RWPE1 (cell line): ENCODE data around the gene RPGR.

Experiments used
- CTCF ChIA-PET: fragments of 350-600 bp; sonication (Branson Sonifier 250); formaldehyde crosslinking; extraction: SDS; loops from one replicate; lab custom pipeline; 2021; lab: Yijun Ruan, JAX
- POLR2A ChIA-PET: fragments of 400-600 bp; formaldehyde crosslinking; extraction: SDS; loops from one replicate; lab custom pipeline; 2020; ENCODE audit warnings: antibody characterized with exemption; ENCODE audit not compliant: low non-redundant PET; lab: Yijun Ruan, JAX
- DNase-seq: peaks from one replicate; pipeline ENCODE4 v3.0.0; 2012; ENCODE audit warnings: low spot score
- H3K27ac ChIP-seq: fragments of 450-650 bp; 2 replicates; pipeline ENCODE4 v1.5.1; 2017
- TF ChIP-seq, protein P1 (sequence below): fragments of 450-650 bp; conservative IDR thresholded peaks from 2 replicates; pipeline ENCODE4 v1.5.1; 2017; ENCODE audit warnings: low read depth, mild to moderate bottlenecking

Gene RPGR

DNA sequence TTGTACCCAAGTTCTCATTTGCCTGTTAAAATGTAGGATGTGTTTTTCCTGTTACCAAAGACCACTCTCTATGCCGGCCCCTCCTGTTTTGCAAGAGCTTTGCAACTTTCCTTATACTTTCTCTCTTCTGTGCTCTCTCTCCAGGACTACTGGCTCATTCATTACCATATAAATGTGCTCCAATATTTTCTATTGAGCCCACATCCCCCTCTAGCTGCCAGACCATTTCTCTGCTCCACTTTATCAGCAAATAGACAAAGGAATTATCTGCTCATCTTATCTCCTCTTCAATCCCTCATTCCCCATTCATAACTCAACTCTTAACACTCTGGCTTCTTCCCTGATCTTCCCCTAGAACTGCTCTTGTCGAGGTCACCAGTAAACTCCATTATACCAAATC is 33.6 kb downstream of the RPGR start:
- CTCF ChIA-PET, result interaction anchor here (1.1 to 1.3 kb wide), 2 partner anchors 34 to 74 kb away, joined by 3 to 6 read pairs; no protein-coding TSS in a partner anchor
- POLR2A ChIA-PET, result no interaction called here

DNA sequence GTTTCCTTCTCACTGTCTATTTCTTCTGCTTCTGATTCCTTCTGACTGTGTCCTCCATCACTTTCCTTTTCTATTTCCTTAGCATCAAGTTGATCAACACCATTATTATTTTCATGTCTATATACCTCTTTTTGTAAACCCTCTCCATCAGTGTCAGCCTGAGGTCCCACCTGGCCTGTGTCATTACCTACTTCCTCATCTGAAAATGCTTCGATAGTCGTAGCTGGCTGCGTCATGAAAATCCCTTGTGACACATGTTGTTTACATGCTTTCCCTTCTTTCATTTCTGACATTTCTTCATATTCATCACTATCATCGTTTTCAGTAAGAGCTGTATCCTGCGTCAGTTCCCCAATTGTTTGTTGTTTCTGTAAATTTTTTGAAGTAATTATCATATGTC is 39.6 kb downstream of the RPGR start:
- DNase-seq, result no peak
- POLR2A ChIA-PET, result no interaction called here
- CTCF ChIA-PET, result no interaction called here
- H3K27ac ChIP-seq, result no peak overlapping the region
- TF ChIP-seq, protein P1, sequence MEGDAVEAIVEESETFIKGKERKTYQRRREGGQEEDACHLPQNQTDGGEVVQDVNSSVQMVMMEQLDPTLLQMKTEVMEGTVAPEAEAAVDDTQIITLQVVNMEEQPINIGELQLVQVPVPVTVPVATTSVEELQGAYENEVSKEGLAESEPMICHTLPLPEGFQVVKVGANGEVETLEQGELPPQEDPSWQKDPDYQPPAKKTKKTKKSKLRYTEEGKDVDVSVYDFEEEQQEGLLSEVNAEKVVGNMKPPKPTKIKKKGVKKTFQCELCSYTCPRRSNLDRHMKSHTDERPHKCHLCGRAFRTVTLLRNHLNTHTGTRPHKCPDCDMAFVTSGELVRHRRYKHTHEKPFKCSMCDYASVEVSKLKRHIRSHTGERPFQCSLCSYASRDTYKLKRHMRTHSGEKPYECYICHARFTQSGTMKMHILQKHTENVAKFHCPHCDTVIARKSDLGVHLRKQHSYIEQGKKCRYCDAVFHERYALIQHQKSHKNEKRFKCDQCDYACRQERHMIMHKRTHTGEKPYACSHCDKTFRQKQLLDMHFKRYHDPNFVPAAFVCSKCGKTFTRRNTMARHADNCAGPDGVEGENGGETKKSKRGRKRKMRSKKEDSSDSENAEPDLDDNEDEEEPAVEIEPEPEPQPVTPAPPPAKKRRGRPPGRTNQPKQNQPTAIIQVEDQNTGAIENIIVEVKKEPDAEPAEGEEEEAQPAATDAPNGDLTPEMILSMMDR, result no peak

More for the DNA sequence above, 33.6 kb downstream of the RPGR start:
- H3K27ac ChIP-seq, result no peak overlapping the region
- no peak for DNase-seq
- TF ChIP-seq, protein P1, result no peak

DNA sequence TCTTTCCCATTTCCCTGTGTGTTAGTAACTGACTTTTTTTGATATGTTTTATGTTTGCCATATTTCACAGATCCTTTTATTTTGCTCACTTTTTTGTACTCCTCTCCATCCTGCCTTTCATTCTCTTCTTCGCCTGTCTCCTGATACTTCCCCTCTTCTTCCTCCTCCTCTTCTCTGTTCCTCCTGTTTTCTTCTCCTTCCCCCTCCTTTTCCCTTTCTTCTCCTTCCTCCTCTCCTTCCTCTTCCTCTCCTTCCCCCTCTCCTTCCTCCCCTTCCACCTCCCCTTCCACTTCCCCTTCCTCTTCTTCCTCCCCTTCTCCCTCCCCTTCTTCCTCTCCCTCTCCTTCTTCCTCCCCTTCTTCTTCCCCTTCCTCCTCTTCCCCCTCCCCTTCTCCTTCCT is 41.7 kb downstream of the RPGR start:
- TF ChIP-seq, protein P1, result no peak
- POLR2A ChIA-PET, result no interaction called here
- CTCF ChIA-PET, result no interaction called here
- H3K27ac ChIP-seq, result no peak overlapping the region
- DNase-seq, result no peak

DNA sequence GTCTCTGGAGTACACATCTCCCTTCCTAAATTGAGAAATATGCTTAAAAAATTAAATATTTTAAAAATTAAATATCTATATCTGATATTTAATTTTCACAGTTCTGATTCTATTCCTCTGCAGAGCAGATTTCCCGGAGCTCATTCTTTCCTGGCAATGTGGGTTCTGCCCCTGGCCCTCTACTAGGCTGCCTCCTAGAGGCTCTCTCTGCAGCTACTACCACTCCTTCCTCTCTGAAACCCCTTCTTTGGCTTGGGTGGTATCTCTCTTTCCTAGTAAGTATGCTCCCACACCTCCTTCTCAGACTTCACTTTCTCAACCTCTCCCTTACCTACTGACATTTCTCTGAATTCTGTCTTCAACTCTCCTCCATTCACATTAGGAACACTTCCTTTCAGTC is 45.3 kb downstream of the RPGR start:
- no peak overlapping the region for H3K27ac ChIP-seq
- no peak for DNase-seq
- ChIA-PET POLR2A (no interaction called here), CTCF (no interaction called here)
- TF ChIP-seq, protein P1, result no peak

DNA sequence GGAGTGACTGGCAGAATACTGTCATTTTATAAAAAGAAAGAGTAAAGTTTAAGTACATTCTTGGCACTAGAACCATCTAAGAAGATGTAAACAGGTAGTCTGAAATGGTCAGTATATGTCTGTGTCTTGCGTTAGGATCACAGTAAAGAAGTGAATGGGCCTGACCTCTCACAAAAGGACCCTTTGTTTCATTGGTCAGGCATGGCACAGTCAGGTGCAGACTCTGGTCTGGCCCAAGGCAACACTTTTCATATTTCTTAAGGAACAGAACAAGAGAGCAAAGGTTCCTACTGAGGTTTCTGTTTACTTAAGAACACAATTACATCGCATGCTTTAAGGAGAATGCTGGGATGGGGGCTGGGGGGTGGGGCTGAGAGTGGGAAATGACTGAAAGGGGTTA is 48.1 kb downstream of the RPGR start:
- H3K27ac ChIP-seq, result no peak overlapping the region
- DNase-seq, result no peak
- ChIA-PET CTCF (no interaction called here), POLR2A (no interaction called here)
- TF ChIP-seq, protein P1, result no peak

DNA sequence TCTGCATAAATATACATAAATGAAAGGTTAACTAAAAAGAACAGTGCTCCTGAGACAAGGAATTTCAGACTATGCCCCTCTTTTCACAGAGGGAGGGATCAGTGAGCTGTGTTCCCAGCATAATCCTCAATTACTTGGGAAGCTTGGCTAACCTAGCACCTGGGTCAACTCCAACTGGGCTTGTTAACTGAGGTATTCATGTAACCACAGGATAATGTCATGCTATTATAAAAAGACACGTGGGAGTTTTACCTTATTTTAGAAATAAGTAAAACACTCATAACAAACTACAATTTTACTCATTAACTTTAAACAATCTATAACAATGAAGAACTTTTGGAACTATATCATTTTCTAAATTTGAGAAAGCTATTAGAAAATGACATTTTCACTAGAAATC is 48.6 kb downstream of the RPGR start:
- ChIA-PET CTCF (no interaction called here), POLR2A (no interaction called here)
- TF ChIP-seq, protein P1, result no peak
- DNase-seq, result no peak
- no peak overlapping the region for H3K27ac ChIP-seq

DNA sequence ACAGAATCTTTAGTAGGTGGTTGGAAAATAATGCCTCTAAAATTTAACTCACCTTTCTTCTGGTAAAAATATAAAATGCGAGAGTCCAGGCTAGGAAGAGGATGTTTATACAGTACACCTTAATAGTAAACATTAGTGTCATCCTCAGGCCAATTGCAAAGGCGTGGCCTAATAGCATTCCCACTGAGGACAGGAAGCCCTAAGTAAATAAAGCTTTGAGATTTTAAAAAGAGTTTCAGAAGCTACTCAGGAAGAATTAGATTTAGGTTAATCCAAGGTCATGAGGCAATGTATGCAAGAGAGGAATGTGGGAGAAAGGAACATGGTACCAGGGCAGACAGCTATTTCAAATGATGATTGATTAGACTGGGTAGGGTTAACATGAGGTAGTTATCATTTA is 49.5 kb downstream of the RPGR start:
- no peak overlapping the region for H3K27ac ChIP-seq
- TF ChIP-seq, protein P1, result no peak
- DNase-seq, result no peak
- ChIA-PET CTCF (no interaction called here), POLR2A (no interaction called here)
